WTC11 (cell line): ENCODE measurements around the gene FRRS1. TPM values are rescaled to one million over a fixed set of nuclear protein-coding genes. Genes with fewer than 3 reads are reported as not detected.

Source experiments
- ATAC-seq: fragments of 200-7000 bp; cut with Tn5 transposase; 2 replicates; pipeline ENCODE4 v1.10.0; 2021; ENCODE audit warnings: mild to moderate bottlenecking, moderate library complexity
- CTCF ChIA-PET: fragments of 300-600 bp; sonication (Branson Sonifier 250); formaldehyde crosslinking; loops from one replicate; lab custom pipeline; 2021; ENCODE audit warnings: antibody characterized with exemption; lab: Charles Lee
- POLR2A ChIA-PET: fragments of 350-600 bp; sonication (Branson Sonifier 250); formaldehyde crosslinking; loops from one replicate; lab custom pipeline; 2021; ENCODE audit warnings: antibody characterized with exemption; lab: Charles Lee
- DNase-seq: peaks from one replicate; pipeline ENCODE4 v3.0.0; 2021; ENCODE audit warnings: low spot score
- H3K27ac Mint-ChIP-seq: 2 replicates; pipeline ENCODE4 v1.8.0; 2021; ENCODE audit warnings: mixed read lengths
- H3K27me3 Mint-ChIP-seq: 2 replicates; pipeline ENCODE4 v1.8.0; 2021; ENCODE audit warnings: low read depth, mild to moderate bottlenecking, moderate library complexity, mixed read lengths
- H3K36me3 Mint-ChIP-seq: 2 replicates; pipeline ENCODE4 v1.8.0; 2021; ENCODE audit warnings: mixed read lengths
- H3K4me1 Mint-ChIP-seq: 2 replicates; pipeline ENCODE4 v1.8.0; 2022; ENCODE audit warnings: mixed read lengths
- H3K4me3 Mint-ChIP-seq: 2 replicates; pipeline ENCODE4 v1.8.0; 2021; ENCODE audit warnings: mild to moderate bottlenecking, moderate library complexity, mixed read lengths
- H3K9me3 Mint-ChIP-seq: 2 replicates; pipeline ENCODE4 v1.8.0; 2021; ENCODE audit warnings: mixed read lengths
- ARID4B ChIP-seq: sonication (generic); formaldehyde crosslinking; IDR thresholded peaks from 2 replicates; pipeline ENCODE4 v1.8.0; 2023; ENCODE audit warnings: missing genetic modification reagents, mild to moderate bottlenecking, borderline replicate concordance
- ATF3 ChIP-seq: sonication (generic); formaldehyde crosslinking; conservative IDR thresholded peaks from 2 replicates; pipeline ENCODE4 v1.8.1; 2022; ENCODE audit warnings: mild to moderate bottlenecking, missing genetic modification reagents
- CDX4 ChIP-seq: fragments of 250-450 bp; sonication (Bioruptor Pico); IDR thresholded peaks from 2 replicates; pipeline ENCODE4 v1.9.0; 2021; ENCODE audit warnings: moderate library complexity, mild to moderate bottlenecking, inconsistent platforms, borderline replicate concordance
- CREB1 ChIP-seq: sonication (generic); formaldehyde crosslinking; IDR thresholded peaks from 2 replicates; pipeline ENCODE4 v1.8.0; 2023; ENCODE audit warnings: mild to moderate bottlenecking, missing genetic modification reagents
- ERG ChIP-seq: fragments of 250-450 bp; sonication (Bioruptor Pico); IDR thresholded peaks from 2 replicates; pipeline ENCODE4 v1.8.0; 2021; ENCODE audit warnings: mild to moderate bottlenecking
- FOXK1 ChIP-seq: sonication (generic); formaldehyde crosslinking; IDR thresholded peaks from 2 replicates; pipeline ENCODE4 v1.8.0; 2022; ENCODE audit warnings: mild to moderate bottlenecking, moderate library complexity, missing genetic modification reagents
- GABPB1 ChIP-seq: sonication (generic); formaldehyde crosslinking; IDR thresholded peaks from 2 replicates; pipeline ENCODE4 v1.8.1; 2023; ENCODE audit warnings: mild to moderate bottlenecking, missing genetic modification reagents
- HMGA2 ChIP-seq: fragments of 250-450 bp; sonication (Bioruptor Pico); IDR thresholded peaks from 2 replicates; pipeline ENCODE4 v1.4.0; 2021; ENCODE audit warnings: mild to moderate bottlenecking, moderate library complexity
- NFATC4 ChIP-seq: fragments of 250-450 bp; sonication (Bioruptor Pico); IDR thresholded peaks from 2 replicates; pipeline ENCODE4 v1.9.0; 2021; ENCODE audit warnings: mild to moderate bottlenecking
- NR1H2 ChIP-seq: sonication (generic); formaldehyde crosslinking; IDR thresholded peaks from 2 replicates; pipeline ENCODE4 v1.9.0; 2021; ENCODE audit warnings: mild to moderate bottlenecking, moderate library complexity, missing genetic modification reagents
- NR2C2 ChIP-seq: sonication (generic); formaldehyde crosslinking; IDR thresholded peaks from 2 replicates; pipeline ENCODE4 v1.8.0; 2022; ENCODE audit warnings: mild to moderate bottlenecking, missing genetic modification reagents
- PRDM15 ChIP-seq: sonication (generic); formaldehyde crosslinking; IDR thresholded peaks from 2 replicates; pipeline ENCODE4 v1.8.0; 2022; ENCODE audit warnings: missing genetic modification reagents
- SMAD3 ChIP-seq: sonication (generic); formaldehyde crosslinking; IDR thresholded peaks from 2 replicates; pipeline ENCODE4 v1.8.0; 2022; ENCODE audit warnings: missing genetic modification reagents, mild to moderate bottlenecking, borderline replicate concordance
- USF1 ChIP-seq: sonication (generic); formaldehyde crosslinking; IDR thresholded peaks from 2 replicates; pipeline ENCODE4 v1.8.0; 2022; ENCODE audit warnings: mild to moderate bottlenecking, missing genetic modification reagents
- ZBTB43 ChIP-seq: sonication (generic); formaldehyde crosslinking; IDR thresholded peaks from 2 replicates; pipeline ENCODE4 v1.8.1; 2023; ENCODE audit warnings: mild to moderate bottlenecking, missing genetic modification reagents
- ZNF121 ChIP-seq: sonication (generic); formaldehyde crosslinking; IDR thresholded peaks from 2 replicates; pipeline ENCODE4 v1.8.0; 2023; ENCODE audit warnings: missing genetic modification reagents
- ZNF138 ChIP-seq: sonication (generic); formaldehyde crosslinking; conservative IDR thresholded peaks from 2 replicates; pipeline ENCODE4 v1.8.1; 2022; ENCODE audit warnings: mild to moderate bottlenecking, moderate library complexity, missing genetic modification reagents
- ZNF425 ChIP-seq: fragments of 250-450 bp; sonication (Bioruptor Pico); conservative IDR thresholded peaks from 2 replicates; pipeline ENCODE4 v1.9.0; 2021; ENCODE audit warnings: mild to moderate bottlenecking
- total RNA-seq: library from RNA; stranded (reverse); gene quantifications from 3 replicates; pipeline ENCODE4 v1.2.3, GENCODE V29; 2021

Gene FRRS1
- total RNA-seq, 1 experiment from 2014 or later = 6.2 TPM

GRCh38 chr1:99749504-99750347 lies 16.7 kb downstream of the FRRS1 start:
- Mint-ChIP-seq H3K27me3 (no peaks in the 10 kb centered on the region), H3K27ac (no peak overlapping the region), H3K36me3 (peaks cover 10% of the 10 kb centered on the region), H3K4me3 (no peak overlapping the region), H3K4me1 (peaks cover 8% of the 10 kb centered on the region), H3K9me3 (peaks cover 4% of the 10 kb centered on the region; the same call in 1 of the 2 replicates)
- CTCF ChIA-PET = no interaction called here
- ATAC-seq (no peak), DNase-seq (no peak)
- POLR2A ChIA-PET = no interaction called here
- TF ChIP-seq ZNF138 (CRISPR knock-in tag) = no peak
- no peak for TF ChIP-seq SMAD3
- no peak for TF ChIP-seq USF1 (CRISPR knock-in tag)
- no peak for TF ChIP-seq GABPB1 (CRISPR knock-in tag)
- no peak for TF ChIP-seq ARID4B
- TF ChIP-seq ZNF425 (CRISPR knock-in tag) = no peak
- TF ChIP-seq ZBTB43 (CRISPR knock-in tag) = no peak
- no peak for TF ChIP-seq PRDM15 (CRISPR knock-in tag)
- TF ChIP-seq ZNF121 = no peak
- no peak for TF ChIP-seq NFATC4 (CRISPR knock-in tag)
- TF ChIP-seq HMGA2 (CRISPR knock-in tag) = no peak
- TF ChIP-seq CDX4 (CRISPR knock-in tag) = no peak
- TF ChIP-seq FOXK1 (CRISPR knock-in tag) = no peak
- no peak for TF ChIP-seq ATF3
- no peak for TF ChIP-seq NR1H2 (CRISPR knock-in tag)
- TF ChIP-seq NR2C2 = no peak
- no peak for TF ChIP-seq ERG (CRISPR knock-in tag)
- no peak for TF ChIP-seq CREB1 (CRISPR knock-in tag)
